IMR-90 (cell line): ENCODE measurements around the gene ZNF320. TPM values are rescaled to one million over a fixed set of nuclear protein-coding genes. Genes with fewer than 3 reads are reported as not detected.
"Not testable (repeated sequence)": the region's sequence is repeated elsewhere in the genome, so short reads cannot be mapped to it uniquely, and the experiment has no call there.

Experiments used
- ATAC-seq: fragments of 200-7000 bp; cut with Tn5 transposase; 2 replicates; pipeline ENCODE4 v1.9.1; 2020; ENCODE audit warnings: low read depth, mild to moderate bottlenecking, moderate library complexity
- BruUV-seq: library from RNA; stranded (reverse); fragments of 400-500 nt; replicated peaks from 2 replicates; lab custom pipeline; 2021; lab: Mats Ljungman, UMichigan
- CTCF ChIA-PET: fragments of 300-600 bp; formaldehyde crosslinking; extraction: SDS; loops from one replicate; lab custom pipeline; 2021; ENCODE audit warnings: antibody characterized with exemption; lab: Yijun Ruan, JAX
- POLR2A ChIA-PET: fragments of 300-600 bp; sonication (Branson Sonifier 250); formaldehyde crosslinking; loops from one replicate; lab custom pipeline; 2022; ENCODE audit warnings: antibody characterized with exemption; ENCODE audit not compliant: unreplicated experiment; lab: Charles Lee
- DNase-seq: peaks from one replicate; pipeline ENCODE4 v3.0.0; 2013
- H2AFZ ChIP-seq: replicated peaks from 2 replicates; pipeline ENCODE3; 2013; ENCODE audit warnings: low read length, mild to moderate bottlenecking; ENCODE audit not compliant: poor library complexity
- H2AK5ac ChIP-seq: 2 replicates; pipeline ENCODE4 v1.6.1; 2013; ENCODE audit warnings: low read depth, low read length, inconsistent platforms
- H2AK9ac ChIP-seq: replicated peaks from 2 replicates; pipeline ENCODE3; 2013; ENCODE audit warnings: mild to moderate bottlenecking, low read depth, low read length, moderate library complexity; ENCODE audit not compliant: poor library complexity
- H2BK120ac ChIP-seq: 2 replicates; pipeline ENCODE4 v1.6.1; 2013; ENCODE audit warnings: low read depth, low read length, inconsistent platforms
- H2BK15ac ChIP-seq: 3 replicates; pipeline ENCODE4 v1.6.1; 2013; ENCODE audit warnings: low read depth, low read length, inconsistent platforms
- H2BK20ac ChIP-seq: 2 replicates; pipeline ENCODE4 v1.6.1; 2013; ENCODE audit warnings: low read depth, mild to moderate bottlenecking, inconsistent platforms, low read length, moderate library complexity
- H2BK5ac ChIP-seq: 2 replicates; pipeline ENCODE4 v1.6.1; 2013; ENCODE audit warnings: mild to moderate bottlenecking, low read depth, low read length, inconsistent platforms; ENCODE audit not compliant: poor library complexity, severe bottlenecking
- H3K14ac ChIP-seq: replicated peaks from 2 replicates; pipeline ENCODE4 v1.6.1; 2013; ENCODE audit warnings: low read depth, low read length, inconsistent platforms
- H3K18ac ChIP-seq: 2 replicates; pipeline ENCODE4 v1.6.1; 2013; ENCODE audit warnings: low read depth, low read length, control low read depth
- H3K23ac ChIP-seq: 2 replicates; pipeline ENCODE4 v1.6.1; 2013; ENCODE audit warnings: low read depth, low read length, inconsistent platforms
- H3K27ac ChIP-seq: 2 replicates; pipeline ENCODE4 v1.5.1; 2013; ENCODE audit warnings: mild to moderate bottlenecking, control low read depth, low read length; ENCODE audit not compliant: insufficient read depth
- H3K27me3 ChIP-seq: 2 replicates; pipeline ENCODE4 v1.6.1; 2013; ENCODE audit warnings: low read length; ENCODE audit not compliant: control insufficient read depth, insufficient read depth
- H3K36me3 ChIP-seq: 2 replicates; pipeline ENCODE4 v1.6.1; 2013; ENCODE audit warnings: low read length, mixed read lengths; ENCODE audit not compliant: control insufficient read depth, insufficient read depth
- H3K4ac ChIP-seq: 2 replicates; pipeline ENCODE4 v1.6.1; 2013; ENCODE audit warnings: low read depth, low read length, inconsistent platforms
- H3K4me1 ChIP-seq: 2 replicates; pipeline ENCODE4 v1.6.1; 2013; ENCODE audit warnings: low read length, mixed read lengths; ENCODE audit not compliant: control insufficient read depth, insufficient read depth
- H3K4me2 ChIP-seq: 2 replicates; pipeline ENCODE4 v1.6.1; 2013; ENCODE audit warnings: low read depth, mild to moderate bottlenecking, control low read depth, low read length, moderate library complexity
- H3K4me3 ChIP-seq: 2 replicates; pipeline ENCODE4 v1.5.1; 2013; ENCODE audit warnings: low read depth, mild to moderate bottlenecking, control low read depth, low read length, moderate library complexity; ENCODE audit not compliant: insufficient read depth
- H3K56ac ChIP-seq: 2 replicates; pipeline ENCODE4 v1.6.1; 2013; ENCODE audit warnings: low read length, inconsistent platforms; ENCODE audit not compliant: insufficient read depth; ENCODE audit errors: extremely low read depth
- H3K79me1 ChIP-seq, 2 experiments: 2 replicates each; pipeline ENCODE4 v1.6.1; 2013; ENCODE audit warnings: low read length in 2 of 2, inconsistent platforms in 1 of 2, low read depth in 1 of 2
- H3K9ac ChIP-seq: 2 replicates; pipeline ENCODE4 v1.6.1; 2013; ENCODE audit warnings: low read depth, low read length, control low read depth
- H3K9me1 ChIP-seq: 2 replicates; pipeline ENCODE4 v1.6.1; 2013; ENCODE audit warnings: low read length, inconsistent platforms; ENCODE audit not compliant: insufficient read depth
- H3K9me3 ChIP-seq: 2 replicates; pipeline ENCODE4 v1.6.1; 2013; ENCODE audit warnings: low read length; ENCODE audit not compliant: control insufficient read depth, insufficient read depth
- H4K20me1 ChIP-seq: 2 replicates; pipeline ENCODE4 v1.6.1; 2013; ENCODE audit warnings: low read length, inconsistent platforms; ENCODE audit not compliant: insufficient read depth
- H4K5ac ChIP-seq: 2 replicates; pipeline ENCODE4 v1.6.1; 2013; ENCODE audit warnings: mild to moderate bottlenecking, low read depth, low read length, control low read depth
- H4K8ac ChIP-seq, 2 experiments: 2 replicates each; pipeline ENCODE4 v1.6.1; 2013; ENCODE audit warnings: low read depth in 2 of 2, low read length in 2 of 2, control low read depth in 1 of 2, inconsistent platforms in 1 of 2
- H4K91ac ChIP-seq: 2 replicates; pipeline ENCODE4 v1.6.1; 2013; ENCODE audit warnings: low read depth, low read length, inconsistent platforms; ENCODE audit not compliant: insufficient read depth
- MAZ ChIP-seq: IDR thresholded peaks from 2 replicates; pipeline ENCODE4 v1.6.1; 2012; ENCODE audit warnings: low read depth, mild to moderate bottlenecking, low read length, improper control_type of control experiment, moderate library complexity, borderline replicate concordance
- MXI1 ChIP-seq: IDR thresholded peaks from 2 replicates; pipeline ENCODE4 v1.6.1; 2012; ENCODE audit warnings: low read depth, mild to moderate bottlenecking, low read length, moderate library complexity, borderline replicate concordance
- WGBS, 2 experiments: methylation state at CpG; one replicate each; pipeline versions ENCODE4 v1.1.5 to v1.1.7; 2013; ENCODE audit warnings: missing lambda C conversion rate in 2 of 2; ENCODE audit not compliant: insufficient read length in 1 of 2; ENCODE audit errors: extremely low coverage in 2 of 2; 5-methylcytosine and 5-hydroxymethylcytosine counted together
- dilution Hi-C: fragments of 300-500 bp; cut with HindIII; formaldehyde crosslinking; loops from one replicate; pipeline ENCODE4 v1.14.3; 2018; ENCODE audit warnings: low sequenced_read_pairs; ENCODE audit not compliant: unreplicated experiment
- in situ Hi-C: fragments of 300-500 bp; cut with MboI; formaldehyde crosslinking; loops from 3 replicates; pipeline ENCODE4 v1.14.3; 2019; ENCODE audit warnings: low sequenced_read_pairs, inconsistent platforms, mixed read lengths
- intact Hi-C: fragments of 100-400 bp; cut with micrococcal nuclease; formaldehyde crosslinking; loops from 2 replicates; pipeline ENCODE4 v1.10.0; 2022
- polyA plus RNA-seq, 3 experiments: library from polyadenylated mRNA; depleted of rRNA; stranded (reverse); fragments of >200 nt; gene quantifications; 2 replicates each; pipeline ENCODE4 v1.2.3, GENCODE V29; 2012; ENCODE audit warnings: low replicate concordance in 1 of 3
- total RNA-seq: library from RNA; depleted of rRNA; stranded (reverse); fragments of >200 nt; gene quantifications from 2 replicates; pipeline ENCODE4 v1.2.3, GENCODE V29; 2012

ZNF320 gene
- total and polyA plus RNA-seq, 2 of the 4 experiments (the other 2 are of a cell fraction) = 3.4 to 5.0 TPM

- H3K27me3 ChIP-seq, in situ Hi-C loops, BruUV-seq, dilution Hi-C loops, H3K9me3 ChIP-seq, H3K4me1 ChIP-seq, H3K9me1 ChIP-seq, POLR2A ChIA-PET, CTCF ChIA-PET, H4K20me1 ChIP-seq, H2AK5ac ChIP-seq: not testable (repeated sequence)
- peak within 1 kb of the TSS; percentile 11; the same call in 1 of the 2 replicates for H2BK120ac ChIP-seq
- H3K18ac ChIP-seq = peak within 1 kb of the TSS; percentile 4; the same call in 1 of the 2 replicates
- peak within 1 kb of the TSS; percentile 37 for H2BK5ac ChIP-seq
- intact Hi-C loops = loop anchor here (1.0 to 2.0 kb wide), 2 partner anchors 85 to 105 kb away; partner anchors contain the start of gene ZNF816
- peak within 1 kb of the TSS; percentile 8; the same call in 1 of the 2 replicates for H2BK20ac ChIP-seq
- ATAC-seq (peak; percentile 98), DNase-seq (peak; percentile 44)
- H3K14ac ChIP-seq = peak within 1 kb of the TSS; percentile 66; the same call in 1 of the 2 replicates
- peak within 1 kb of the TSS; percentile 83 to 96 for H4K8ac ChIP-seq
- H3K36me3 ChIP-seq = peaks cover 10% of the 10 kb centered on the region
- peak within 1 kb of the TSS; percentile 80 for H3K4me3 ChIP-seq
- 0 out of 3 replicates have a peak within 1 kb of the TSS, but pooled peaks have one; percentile 8 for H2BK15ac ChIP-seq
- peak within 1 kb of the TSS; percentile 24; the same call in 1 of the 2 replicates for H3K4ac ChIP-seq
- H3K79me1 ChIP-seq = peaks cover 17 to 18% of the 10 kb centered on the region in 2 experiments
- peak within 1 kb of the TSS; percentile 50 for H3K27ac ChIP-seq
- H4K91ac ChIP-seq = peak within 1 kb of the TSS; percentile 47; the same call in 1 of the 2 replicates
- peak within 1 kb of the TSS; percentile 55; the same call in 1 of the 2 replicates for H4K5ac ChIP-seq
- H2AK9ac ChIP-seq = peak within 1 kb of the TSS; percentile 24
- 0 out of 2 replicates have a peak within 1 kb of the TSS, but pooled peaks have one; percentile 38 for H3K23ac ChIP-seq
- TF ChIP-seq MAZ = 0 out of 2 replicates have a peak, but pooled peaks have one; percentile 9
- peak; percentile 51; the same call in 1 of the 2 replicates for TF ChIP-seq MXI1
- peak within 1 kb of the TSS; percentile 85 for H2AFZ ChIP-seq
- H3K4me2 ChIP-seq = peak within 1 kb of the TSS; percentile 68
- 6% methylated on average over 6 of the region's 43 CpGs; no CpG with 5 or more reads in 1 of the 2 experiments for WGBS, 2 experiments
- H3K56ac ChIP-seq = peak within 1 kb of the TSS; percentile 59
- H3K9ac ChIP-seq = peak within 1 kb of the TSS; percentile 82
These were observed 39.9 kb downstream of the ZNF320 start, which contains the start of gene ZNF468 for GRCh38 chr19:52857378-52858191. TSS of gene ZNF468 (minus strand) at chr19:52857619. CDS start at chr19:52854272, 3,347 bp downstream.

GRCh38 chr19:52856540-52857377 lies 40.7 kb downstream of the ZNF320 start:
- peak; percentile 15 for DNase-seq
- Histone ChIP-seq H2AK9ac (peak overlapping the region; percentile 24), H3K4me2 (peak overlapping the region; percentile 68), H3K9ac (peak overlapping the region; percentile 82), H3K27ac (peak overlapping the region; percentile 50), H3K14ac (peak overlapping the region; percentile 66; the same call in 1 of the 2 replicates), H3K4ac (peak overlapping the region; percentile 24; the same call in 1 of the 2 replicates), H2AFZ (peak overlapping the region; percentile 85), H4K8ac (peak overlapping the region; percentile 83 to 96), H3K4me3 (peak overlapping the region; percentile 80), H3K36me3 (peaks cover 17% of the 10 kb centered on the region), H3K23ac (0 out of 2 replicates have a peak overlapping the region, but pooled peaks have one; percentile 38), H3K56ac (peak overlapping the region; percentile 59), H3K79me1 (peaks cover 17 to 18% of the 10 kb centered on the region in 2 experiments), H4K91ac (peak overlapping the region; percentile 47; the same call in 1 of the 2 replicates), H4K5ac (peak overlapping the region; percentile 55; the same call in 1 of the 2 replicates), H2BK120ac (0 out of 2 replicates have a peak overlapping the region, but pooled peaks have one; percentile 8)
- H2BK20ac ChIP-seq, H2BK15ac ChIP-seq, H3K27me3 ChIP-seq, in situ Hi-C loops, H3K9me3 ChIP-seq, POLR2A ChIA-PET, H2AK5ac ChIP-seq, H4K20me1 ChIP-seq, H3K4me1 ChIP-seq, H2BK5ac ChIP-seq, CTCF ChIA-PET, dilution Hi-C loops, H3K18ac ChIP-seq, H3K9me1 ChIP-seq: not testable (repeated sequence)
- peak; percentile 29 for ATAC-seq
- intact Hi-C loops = loop anchor here (1.0 kb wide), 1 partner anchor 106 kb away; the partner anchor contains the start of gene ZNF816
- WGBS, 2 experiments = 0% methylated on average over 6 of the region's 31 CpGs; no CpG with 5 or more reads in 1 of the 2 experiments
- BruUV-seq = TSS peak; percentile 25
